T-helper 1 cell treated with Interleukin-12 subunit alpha and Interleukin-12 subunit beta and Interleukin-4 antibody, amounts not matched to agents 30 μg/mL and 1 μg/mL, for 36 hours (primary cell): Measurements from ENCODE around the gene RIMBP2.

Experiments
- H3K27ac Mint-ChIP-seq: one replicate; pipeline ENCODE4 v1.8.0; 2021; ENCODE audit warnings: mild to moderate bottlenecking, mixed read lengths
- H3K27me3 Mint-ChIP-seq: one replicate; pipeline ENCODE4 v1.8.0; 2021; ENCODE audit warnings: low read depth, mixed read lengths
- H3K36me3 Mint-ChIP-seq: one replicate; pipeline ENCODE4 v1.8.0; 2021; ENCODE audit warnings: low read depth, mixed read lengths
- H3K4me1 Mint-ChIP-seq: one replicate; pipeline ENCODE4 v1.8.0; 2021; ENCODE audit warnings: low read depth, mixed read lengths
- H3K4me3 Mint-ChIP-seq: one replicate; pipeline ENCODE4 v1.8.0; 2021; ENCODE audit warnings: mild to moderate bottlenecking, moderate library complexity, mixed read lengths
- H3K9me3 Mint-ChIP-seq: one replicate; pipeline ENCODE4 v1.8.0; 2021; ENCODE audit warnings: mixed read lengths

Gene RIMBP2

GRCh38 chr12:130351326-130351725, 364.8 kb downstream of the RIMBP2 start:
- Mint-ChIP-seq H3K27ac (no peak overlapping the region), H3K27me3 (no peaks in the 10 kb centered on the region), H3K9me3 (peaks cover 5% of the 10 kb centered on the region), H3K4me1 (no peaks in the 10 kb centered on the region), H3K36me3 (no peaks in the 10 kb centered on the region), H3K4me3 (no peak overlapping the region)

GRCh38 chr12:130350715-130351114, 365.4 kb downstream of the RIMBP2 start:
- no peaks in the 10 kb centered on the region for H3K36me3 Mint-ChIP-seq
- H3K27ac Mint-ChIP-seq, result no peak overlapping the region
- no peaks in the 10 kb centered on the region for H3K27me3 Mint-ChIP-seq
- H3K4me3 Mint-ChIP-seq, result no peak overlapping the region
- peaks cover 5% of the 10 kb centered on the region for H3K9me3 Mint-ChIP-seq
- H3K4me1 Mint-ChIP-seq, result no peaks in the 10 kb centered on the region

GRCh38 chr12:130347588-130347987, 368.5 kb downstream of the RIMBP2 start:
- Mint-ChIP-seq H3K27ac (no peak overlapping the region), H3K4me1 (no peaks in the 10 kb centered on the region), H3K36me3 (no peaks in the 10 kb centered on the region), H3K4me3 (no peak overlapping the region), H3K9me3 (no peaks in the 10 kb centered on the region), H3K27me3 (no peaks in the 10 kb centered on the region)
